Caki2 (cell line): ENCODE measurements around the gene DPP7. TPM values are rescaled to one million over a fixed set of nuclear protein-coding genes. Genes with fewer than 3 reads are reported as not detected.
"Not testable (repeated sequence)": the region's sequence is repeated elsewhere in the genome, so short reads cannot be mapped to it uniquely, and the experiment has no call there.

Source experiments
- DNase-seq: peaks from one replicate; pipeline ENCODE4 v3.0.0-alpha.2; 2015; ENCODE audit warnings: low read depth
- in situ Hi-C: cut with HindIII; loops from 2 replicates; pipeline ENCODE4 v1.10.0; 2016; ENCODE audit warnings: low sequenced_read_pairs, low pct_unique_long_range_greater_than_20kb, mixed read lengths
- total RNA-seq: library from RNA; depleted of rRNA; stranded (reverse); fragments of >200 nt; shearing (Covaris generic); gene quantifications from 2 replicates; pipeline ENCODE4 v1.2.3, GENCODE V29; 2014; ENCODE audit warnings: low replicate concordance

Gene DPP7
- total RNA-seq, 1 experiment from 2014 or later = 118 TPM

DNA sequence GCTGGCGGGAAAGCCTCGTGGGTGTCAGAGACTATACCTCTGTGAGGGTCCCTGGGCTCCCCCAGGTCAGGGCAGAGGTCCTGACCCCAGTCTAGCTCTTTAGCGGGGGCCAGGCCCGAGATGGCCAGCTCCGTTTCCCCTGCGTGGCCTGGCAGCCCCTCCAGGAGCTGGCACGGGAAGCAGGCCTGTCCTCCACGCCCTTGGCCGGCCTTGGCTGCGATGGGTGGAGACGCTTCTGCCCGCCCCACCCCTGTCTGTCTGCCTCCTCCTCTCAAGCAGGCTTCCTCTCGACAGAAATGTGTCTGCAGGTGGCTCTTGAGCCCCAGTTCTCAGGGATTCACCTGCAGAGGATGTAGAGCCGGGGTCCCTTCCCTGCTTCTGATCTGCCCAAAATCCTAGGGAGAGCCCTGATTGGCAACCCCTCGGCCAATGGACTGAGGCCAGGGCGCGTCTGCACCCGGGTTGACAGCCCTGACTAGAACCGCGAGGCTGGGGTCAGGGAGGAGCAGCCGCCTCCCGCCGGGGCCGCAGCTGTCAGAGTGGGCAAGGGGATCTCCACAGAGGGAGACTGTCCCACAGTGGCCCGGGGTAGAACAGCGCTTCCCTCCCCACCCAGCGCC is 21.8 kb upstream of the DPP7 start:
- DNase-seq = no peak
- in situ Hi-C loops = no loop called here

DNA sequence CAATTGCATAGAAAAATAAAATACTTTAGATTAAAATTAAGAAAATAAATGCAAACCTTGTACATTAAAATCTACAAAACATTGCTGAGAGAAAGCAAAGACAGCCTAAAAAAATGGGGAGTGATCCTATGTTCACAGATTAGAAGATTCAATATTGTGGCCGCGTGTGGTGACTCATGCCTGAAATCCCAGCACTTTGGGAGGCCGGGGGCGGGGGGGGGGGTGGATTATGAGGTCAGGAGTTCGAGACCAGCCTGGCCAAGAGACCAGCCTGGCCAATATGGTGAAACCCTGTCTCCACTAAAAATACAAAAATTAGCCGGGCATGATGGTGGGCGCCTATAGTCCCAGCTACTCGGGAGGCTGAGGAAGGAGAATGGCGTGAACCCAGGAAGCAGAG is 20.6 kb upstream of the DPP7 start:
- DNase-seq, in situ Hi-C loops: not testable (repeated sequence)

DNA sequence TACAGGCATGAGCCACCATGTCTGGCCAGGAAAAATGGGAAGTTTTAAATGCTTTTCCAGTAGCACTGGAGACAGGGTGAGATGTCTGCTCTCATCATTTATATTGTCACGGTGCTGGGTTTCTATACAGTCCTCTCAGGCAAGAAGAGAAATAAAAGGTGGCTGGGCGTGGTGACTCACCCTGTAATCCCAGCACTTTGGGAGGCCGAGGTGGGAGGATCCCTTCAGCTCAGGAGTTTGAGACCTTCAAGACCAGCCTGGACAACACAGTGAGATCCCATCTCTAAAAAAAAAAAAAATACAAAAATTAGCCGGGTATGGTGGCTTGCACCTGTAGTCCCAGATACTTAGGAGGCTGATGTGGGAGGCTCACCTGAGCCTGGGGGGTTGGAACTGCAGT is 19.7 kb upstream of the DPP7 start:
- no peak for DNase-seq
- in situ Hi-C loops = no loop called here

DNA sequence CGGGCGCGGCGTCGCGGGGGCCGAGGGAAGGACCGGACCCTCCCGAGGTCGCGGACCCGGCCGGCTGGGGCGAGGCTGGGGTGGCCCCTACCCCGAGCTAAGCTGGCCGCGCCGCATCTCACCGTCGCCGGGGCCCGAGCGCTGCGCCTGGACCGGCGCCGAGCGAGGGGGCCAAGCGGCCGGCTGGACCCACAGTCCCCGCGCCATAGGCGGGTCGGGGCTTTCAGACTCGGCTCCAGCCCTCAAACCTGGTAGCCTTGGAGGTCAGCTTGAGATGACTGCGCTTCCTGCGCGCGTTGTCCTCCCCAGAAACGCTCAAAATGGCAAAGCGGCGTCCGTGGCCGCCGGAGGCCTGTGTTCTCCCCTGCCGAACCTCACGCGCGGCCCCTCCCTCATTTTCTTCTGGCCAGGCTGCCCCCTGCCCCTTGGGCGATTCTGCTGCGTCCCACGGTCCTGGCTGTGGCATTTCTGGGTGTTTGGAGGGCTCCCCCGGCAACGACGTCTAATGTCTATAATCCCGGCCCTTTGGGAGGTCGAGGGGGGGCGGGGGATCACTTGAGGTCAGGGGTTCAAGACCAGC is 15.7 kb upstream of the DPP7 start:
- in situ Hi-C loops = no loop called here
- DNase-seq = no peak

DNA sequence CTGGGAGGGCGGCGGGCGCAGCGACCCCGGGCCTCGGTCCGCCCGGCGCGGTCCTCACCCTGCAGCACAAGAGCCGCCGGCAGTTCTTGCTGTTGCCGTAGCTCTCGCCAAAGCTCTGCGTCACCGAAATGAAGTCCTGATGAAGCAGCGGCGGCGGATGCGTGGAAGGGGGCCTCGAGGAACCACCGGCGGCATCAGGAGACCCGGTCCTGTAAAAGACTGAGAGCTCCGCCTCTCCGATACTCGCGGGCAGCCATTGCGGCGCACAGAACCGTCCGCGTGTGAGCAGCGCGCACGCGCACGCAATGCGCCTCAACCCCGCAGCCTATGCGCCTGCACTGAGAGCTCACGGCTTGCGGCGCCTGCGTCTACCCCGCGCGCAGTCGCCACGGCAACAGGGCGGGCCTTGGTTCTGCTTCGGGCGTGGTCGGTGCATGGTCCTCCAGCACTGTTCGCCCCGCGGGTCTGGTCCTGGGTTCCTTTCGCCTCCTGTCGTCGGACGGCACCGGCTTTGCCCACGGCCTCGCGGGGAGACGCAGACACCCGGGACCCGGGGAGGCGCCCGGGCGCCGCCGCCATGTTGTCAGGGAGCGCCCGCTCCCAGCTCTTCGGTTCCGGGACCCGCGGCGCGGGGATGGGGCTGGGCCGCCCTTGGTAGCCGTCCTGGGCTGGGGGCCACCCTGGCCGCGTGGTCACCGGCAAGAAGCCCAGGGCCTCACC is 15.1 kb upstream of the DPP7 start:
- in situ Hi-C loops = no loop called here
- peak; percentile 87 for DNase-seq

DNA sequence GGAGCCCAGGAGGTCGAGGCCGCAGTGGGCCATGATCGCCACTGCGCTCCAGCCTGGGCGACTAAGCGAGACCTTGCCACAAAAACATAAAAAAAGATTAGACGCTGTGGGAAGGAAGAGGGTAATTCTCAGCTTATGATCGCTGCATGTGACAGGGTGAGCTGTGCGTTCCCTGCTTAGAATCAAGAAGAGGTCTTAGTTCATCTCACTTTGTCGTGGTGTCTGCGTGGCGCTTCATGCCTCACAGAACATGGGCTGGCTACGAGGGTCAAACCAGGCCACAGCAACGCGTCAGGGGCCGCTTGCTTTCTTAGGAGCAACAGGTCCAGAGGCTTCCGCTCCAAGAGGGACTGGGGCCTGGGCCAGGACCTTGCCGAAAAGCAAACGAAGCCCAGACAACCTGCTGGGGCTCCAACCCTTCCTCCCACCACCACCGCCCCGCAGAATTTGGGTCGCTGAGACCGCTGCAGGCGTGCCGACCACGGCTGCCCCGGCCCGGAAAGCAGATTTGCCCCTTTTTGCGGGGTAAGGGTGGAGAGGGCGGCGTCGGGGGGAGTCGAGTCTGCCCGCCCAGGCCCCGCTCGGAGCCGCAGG is 14.4 kb upstream of the DPP7 start:
- in situ Hi-C loops = no loop called here
- peak; percentile 44 for DNase-seq

DNA sequence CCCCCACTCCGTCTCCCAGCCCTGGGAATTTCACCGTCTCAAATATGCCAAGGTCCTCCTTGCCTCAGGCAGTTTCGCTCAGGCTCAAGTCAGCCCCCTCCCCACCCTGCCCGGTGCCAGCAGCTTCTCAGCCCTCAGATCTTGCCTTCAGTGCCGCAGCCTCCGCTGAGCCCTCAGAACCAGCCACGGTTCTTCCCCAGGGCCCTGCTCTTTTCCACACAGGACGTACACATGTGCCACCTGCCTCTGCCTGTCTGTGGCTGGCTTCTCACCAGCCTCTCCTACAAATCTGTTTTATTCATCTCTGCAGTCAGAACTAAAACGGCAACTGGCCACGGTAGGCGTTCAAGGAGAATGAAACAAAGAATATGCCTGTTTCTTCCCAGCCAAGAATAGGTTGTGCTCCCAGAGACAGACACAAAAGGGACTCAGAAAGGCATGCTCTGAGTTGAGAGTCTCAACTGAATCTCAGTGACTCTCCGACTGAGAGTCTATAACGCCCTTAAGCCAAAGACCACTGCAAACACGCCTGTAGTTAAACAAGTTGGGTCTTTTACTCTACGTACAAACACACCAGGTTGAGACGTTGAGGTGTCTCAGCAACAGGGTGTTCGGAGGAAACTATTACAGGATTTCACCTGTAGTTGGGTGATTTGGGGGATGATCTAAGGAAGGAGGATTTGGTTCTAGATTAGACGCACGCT is 13.8 kb upstream of the DPP7 start:
- DNase-seq = no peak
- in situ Hi-C loops = no loop called here

DNA sequence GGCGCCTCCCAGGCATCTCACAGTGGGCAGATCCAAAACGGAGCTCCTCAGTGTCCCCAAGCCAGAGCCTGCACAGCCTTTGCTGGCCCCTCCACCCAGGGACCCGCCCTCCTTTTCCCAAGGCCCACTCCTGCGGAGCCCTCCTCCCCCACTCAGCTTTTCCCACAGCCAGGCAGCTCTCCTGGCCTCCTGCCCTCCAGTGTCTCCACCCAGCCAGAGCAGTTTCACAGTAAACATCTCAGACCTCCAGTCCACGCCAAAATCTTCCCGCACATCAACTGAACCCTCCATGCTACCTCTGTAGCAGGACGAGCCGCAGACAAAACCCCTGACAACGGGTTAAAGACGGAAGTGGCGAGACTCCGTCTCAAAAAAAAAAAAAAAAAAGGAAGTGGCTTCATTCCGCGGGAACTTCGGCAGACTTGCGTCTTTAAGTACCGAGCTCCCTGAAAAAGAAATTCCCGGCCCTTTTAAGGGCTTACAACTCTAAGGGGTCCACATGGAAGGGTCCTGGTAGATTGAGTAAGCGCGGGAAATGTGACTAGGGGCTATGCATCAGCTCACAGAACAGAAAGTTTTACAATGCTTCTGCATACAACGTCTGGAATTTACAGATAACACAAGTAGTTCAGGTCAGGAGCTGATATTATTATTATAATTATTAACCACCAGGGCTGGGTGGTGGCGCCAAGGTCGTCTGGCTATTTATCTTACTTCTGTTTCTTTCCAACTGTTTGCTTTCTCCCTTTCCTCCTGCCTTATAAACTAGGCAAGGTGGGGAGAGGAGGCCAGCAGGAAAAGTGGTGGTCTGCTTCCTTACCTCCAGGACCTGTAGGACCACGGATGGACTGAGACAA is 13.0 kb upstream of the DPP7 start:
- in situ Hi-C loops = no loop called here
- DNase-seq = peak; percentile 77

DNA sequence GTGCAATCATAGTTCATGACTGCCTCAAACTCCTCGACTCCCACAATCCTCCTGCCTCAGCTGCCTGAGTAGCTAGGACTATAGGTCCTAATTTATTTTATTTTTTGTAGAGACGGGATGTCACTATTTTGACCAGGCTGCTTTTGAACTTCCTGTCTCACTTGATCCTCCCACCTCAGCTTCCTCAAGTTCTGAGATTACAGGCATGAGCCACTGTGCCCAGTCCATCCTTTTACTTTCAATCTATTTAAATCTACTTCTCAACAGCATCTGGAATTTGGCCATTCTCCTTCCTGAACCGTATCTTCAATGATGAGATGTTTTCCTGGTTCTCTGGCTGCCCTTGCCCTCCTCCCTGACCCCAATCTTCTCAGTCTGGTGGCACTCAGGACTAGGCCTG is 12.3 kb upstream of the DPP7 start:
- no peak for DNase-seq
- in situ Hi-C loops = no loop called here

DNA sequence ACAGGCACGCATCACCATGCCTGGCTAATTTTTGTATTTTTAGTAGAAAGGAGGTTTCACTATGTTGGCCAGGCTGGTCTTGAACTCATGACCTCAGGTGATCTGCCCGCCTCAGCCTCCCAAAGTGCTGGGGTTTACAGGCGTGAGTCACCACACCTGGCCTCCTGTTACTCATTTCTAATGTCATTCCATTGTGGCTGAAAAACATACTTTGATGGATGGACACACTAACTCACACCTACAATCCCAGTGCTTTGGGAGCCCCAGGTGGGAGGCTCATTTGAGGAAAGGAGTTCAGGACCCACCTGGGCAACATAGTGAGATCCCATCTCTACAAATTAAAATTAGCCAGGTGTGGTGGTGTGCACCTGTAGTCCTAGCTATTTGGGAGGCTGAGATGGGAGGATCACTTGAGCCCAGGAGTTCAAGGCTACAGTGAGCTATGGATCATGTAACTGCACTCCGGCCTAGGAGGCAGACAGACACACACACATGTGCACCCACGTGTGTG is 9.5 kb upstream of the DPP7 start:
- in situ Hi-C loops, DNase-seq: not testable (repeated sequence)

DNA sequence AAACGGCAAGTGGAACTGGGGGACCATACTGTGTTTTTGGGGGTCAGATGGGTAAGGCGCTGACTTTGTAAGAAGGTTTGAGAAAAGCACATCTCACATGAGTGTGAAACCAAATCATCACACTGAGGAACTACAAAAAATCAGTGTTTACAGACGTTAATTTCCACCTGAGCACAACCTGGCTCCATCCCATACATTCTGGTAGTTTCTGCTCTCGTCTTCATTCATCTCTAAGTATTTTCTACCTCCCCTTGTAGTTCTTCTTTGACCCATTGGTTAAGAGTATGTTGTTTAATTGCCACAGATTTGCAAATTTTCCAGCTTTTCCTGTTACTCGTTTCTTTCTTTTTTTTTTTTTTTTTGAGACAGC is 8.9 kb upstream of the DPP7 start:
- in situ Hi-C loops = no loop called here
- no peak for DNase-seq

DNA sequence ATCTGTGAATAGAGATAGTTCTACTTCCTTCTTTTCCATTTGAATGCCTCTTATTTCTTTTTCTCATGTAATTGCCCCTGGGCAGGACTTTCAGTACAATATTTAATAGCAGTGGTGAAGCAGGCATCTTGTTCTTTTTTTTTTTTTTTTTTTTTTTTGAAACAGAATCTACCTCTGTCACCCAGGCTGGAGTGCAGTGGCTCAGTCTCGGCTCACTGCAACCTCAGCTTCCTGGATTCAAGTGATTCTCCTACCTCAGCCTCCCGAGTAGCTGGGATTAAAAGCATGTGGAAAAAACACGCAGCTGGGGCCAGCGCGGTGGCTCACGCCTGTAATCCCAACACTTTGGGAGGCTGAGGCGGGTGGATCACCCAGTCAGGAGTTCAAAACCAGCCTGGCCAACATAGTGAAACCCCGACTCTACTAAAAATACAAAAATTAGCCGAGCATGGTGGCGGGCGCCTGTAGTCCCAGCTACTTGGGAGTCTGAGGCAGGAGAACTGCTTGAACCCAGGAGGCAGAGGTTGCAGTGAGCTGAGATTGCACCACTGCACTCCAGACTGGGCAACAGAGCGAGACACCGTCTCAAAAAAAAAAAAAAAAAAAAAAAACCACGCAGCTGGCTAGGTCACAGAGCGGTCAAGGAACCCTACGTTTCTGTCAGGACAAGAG is 8.4 kb upstream of the DPP7 start:
- peak; percentile 23 for DNase-seq
- in situ Hi-C loops = not testable (repeated sequence)

DNA sequence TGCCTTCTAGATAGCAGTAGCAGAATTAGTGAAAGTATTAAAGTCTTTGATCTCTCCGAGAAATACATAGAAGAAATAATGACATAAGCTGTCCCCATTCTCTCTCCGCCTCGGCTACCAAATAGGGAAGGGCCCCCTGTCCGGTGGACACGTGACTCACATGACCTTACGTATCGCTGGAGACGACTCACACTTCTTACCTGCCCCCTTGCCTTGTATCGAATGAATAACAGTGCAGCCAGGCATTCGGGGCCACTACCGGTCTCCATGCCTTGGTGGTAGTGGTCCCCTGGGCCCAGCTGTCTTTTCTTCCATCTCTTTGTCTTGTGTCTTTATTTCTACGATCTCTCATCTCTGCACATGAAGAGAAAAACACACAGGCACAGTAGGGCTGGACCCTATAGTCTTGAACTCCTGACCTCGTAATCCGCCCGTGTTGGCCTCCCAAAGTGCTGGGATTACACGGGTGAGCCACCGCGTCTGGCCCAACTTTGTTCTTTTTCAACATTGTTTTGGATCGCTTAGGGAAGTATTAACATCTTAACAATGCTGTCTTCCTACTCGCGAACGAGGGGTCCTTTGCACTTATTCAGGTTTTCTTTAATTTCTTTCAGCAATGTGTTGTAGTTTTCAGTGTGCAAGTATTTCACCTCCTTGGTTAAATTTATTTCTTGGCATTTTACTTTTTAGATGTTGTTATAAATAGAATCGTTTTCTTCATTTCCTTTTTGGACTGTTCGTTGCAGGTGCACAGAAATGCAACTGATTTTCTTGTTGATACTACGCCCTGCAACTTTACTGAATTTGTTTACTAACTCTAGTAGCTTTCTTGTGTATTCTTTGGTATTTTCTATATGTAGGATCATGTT is 7.6 kb upstream of the DPP7 start:
- DNase-seq, in situ Hi-C loops: not testable (repeated sequence)

DNA sequence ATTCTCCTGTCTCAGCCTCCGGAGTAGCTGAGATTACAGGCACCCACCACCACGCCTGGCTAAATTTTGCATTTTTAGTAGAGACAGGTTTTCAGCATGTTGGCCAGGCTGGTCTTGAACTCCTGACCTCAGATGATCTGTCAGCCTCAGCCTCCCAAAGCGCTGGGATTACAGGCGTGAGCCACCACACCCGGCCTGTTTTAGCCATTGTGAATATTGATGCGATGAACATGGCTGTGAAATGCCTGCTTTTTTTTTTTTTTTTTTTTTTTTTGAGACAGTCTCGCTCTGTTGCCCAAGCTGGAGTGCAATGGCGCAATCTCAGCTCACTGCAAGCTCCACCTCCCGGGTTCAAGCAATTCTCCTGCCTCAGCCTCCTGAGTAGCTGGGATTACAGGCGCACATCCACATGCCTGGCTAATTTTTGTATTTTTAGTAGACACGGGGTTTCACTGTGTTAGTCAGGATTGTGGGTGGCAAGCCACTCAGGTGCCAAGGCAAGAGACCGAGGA is 3.6 kb upstream of the DPP7 start:
- in situ Hi-C loops, DNase-seq: not testable (repeated sequence)

DNA sequence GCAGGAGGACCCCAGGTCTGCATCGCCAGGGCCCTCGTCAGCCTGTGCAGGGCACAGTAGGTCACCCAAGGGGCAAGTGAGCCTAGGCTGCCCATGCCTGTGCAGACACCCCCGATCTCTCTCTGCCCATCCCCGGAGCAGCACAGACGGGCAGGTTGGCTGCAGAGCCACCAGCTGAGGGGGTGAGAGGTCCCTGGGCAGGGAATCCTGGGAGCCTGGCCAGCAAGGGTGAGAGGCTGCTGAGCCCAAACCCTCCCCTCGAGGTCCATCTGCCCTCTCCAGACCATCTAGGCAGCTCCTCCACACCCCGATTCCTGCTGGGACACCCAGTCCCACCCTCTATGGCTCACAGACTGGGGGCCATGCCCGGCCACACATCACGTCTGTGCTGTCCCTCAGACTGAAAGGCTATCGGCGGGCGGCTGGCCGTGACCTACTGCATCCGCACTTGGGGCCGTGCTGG is 2.8 kb upstream of the DPP7 start:
- in situ Hi-C loops = no loop called here

DNA sequence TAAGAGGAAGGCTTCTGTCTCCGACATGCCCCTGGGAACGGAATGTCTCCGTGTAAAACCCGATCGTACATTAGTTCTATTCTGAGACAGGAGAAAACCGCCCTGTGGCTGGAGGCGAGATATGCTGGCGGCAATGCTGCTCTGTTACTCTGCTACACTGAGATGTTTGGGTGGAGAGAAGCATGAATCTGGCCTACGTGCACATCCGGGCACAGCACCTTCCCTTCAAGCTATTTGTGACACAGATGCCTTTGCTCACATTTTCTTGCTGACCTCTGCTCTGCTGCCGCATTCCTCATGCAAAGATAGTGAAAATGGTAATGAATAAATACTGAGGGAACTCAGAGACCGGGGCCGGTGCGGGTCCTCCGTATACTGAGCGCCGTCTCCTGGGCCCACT is 2.2 kb upstream of the DPP7 start:
- in situ Hi-C loops = no loop called here
- no peak for DNase-seq

More for the DNA sequence above, 2.8 kb upstream of the DPP7 start:
- DNase-seq = no peak
